ENCODE measurements around the gene OR5AC2.

The OR5AC2 gene

GRCh38 chr3:98086873-98087272, at the start of gene OR5AC2:
Gene OR5AC2 (plus strand): TSS chr3:98087173. CDS start chr3:98087173, 0 bp downstream.
- DNase-seq (ENCODE audit: low read depth in 3 of 3), result no peak

- DNase-seq (ENCODE audit: low read depth in 3 of 3), result no peak
These were observed 48.7 kb upstream of the OR5AC2 start for GRCh38 chr3:98038286-98038685.

- DNase-seq (ENCODE audit: low read depth in 3 of 3), result no peak
These were observed 48.1 kb upstream of the OR5AC2 start for GRCh38 chr3:98038876-98039275.

GRCh38 chr3:98039322-98040024, 47.5 kb upstream of the OR5AC2 start:
- DNase-seq (ENCODE audit: low read depth in 3 of 3), result peak; percentile 40 to 44 (median 44)

GRCh38 chr3:98041350-98041749, 45.6 kb upstream of the OR5AC2 start:
- DNase-seq (ENCODE audit: low read depth in 3 of 3), result no peak

GRCh38 chr3:98048586-98048985, 38.4 kb upstream of the OR5AC2 start:
- no peak for DNase-seq (ENCODE audit: low read depth in 3 of 3)

GRCh38 chr3:98049271-98049670, 37.7 kb upstream of the OR5AC2 start:
- no peak for DNase-seq (ENCODE audit: low read depth in 3 of 3)

- DNase-seq (ENCODE audit: low read depth in 3 of 3), result no peak
These were observed 30.9 kb upstream of the OR5AC2 start for GRCh38 chr3:98056035-98056434.

GRCh38 chr3:98057631-98058030, 29.3 kb upstream of the OR5AC2 start:
- no peak for DNase-seq (ENCODE audit: low read depth in 3 of 3)

- no peak for DNase-seq (ENCODE audit: low read depth in 3 of 3)
These were observed 28.6 kb upstream of the OR5AC2 start for GRCh38 chr3:98058244-98058960.

GRCh38 chr3:98068824-98069223, 18.1 kb upstream of the OR5AC2 start:
- no peak for DNase-seq (ENCODE audit: low read depth in 3 of 3)

- DNase-seq (ENCODE audit: low read depth in 3 of 3), result no peak
These were observed 16.1 kb upstream of the OR5AC2 start for GRCh38 chr3:98070840-98071239.

GRCh38 chr3:98073486-98073885, 13.5 kb upstream of the OR5AC2 start:
- no peak for DNase-seq (ENCODE audit: low read depth in 3 of 3)

GRCh38 chr3:98095882-98096281, 8.9 kb downstream of the OR5AC2 start:
- DNase-seq (ENCODE audit: low read depth in 3 of 3), result no peak

GRCh38 chr3:98099848-98100247, 12.9 kb downstream of the OR5AC2 start:
- DNase-seq (ENCODE audit: low read depth in 3 of 3), result no peak

GRCh38 chr3:98108162-98108561, 21.2 kb downstream of the OR5AC2 start:
- DNase-seq (ENCODE audit: low read depth in 3 of 3), result no peak

GRCh38 chr3:98109807-98110549, 23.0 kb downstream of the OR5AC2 start:
- DNase-seq (ENCODE audit: low read depth in 3 of 3), result no peak

- DNase-seq (ENCODE audit: low read depth in 3 of 3), result no peak
These were observed 23.6 kb downstream of the OR5AC2 start for GRCh38 chr3:98110550-98110908.

- no peak for DNase-seq (ENCODE audit: low read depth in 3 of 3)
These were observed 27.3 kb downstream of the OR5AC2 start for GRCh38 chr3:98114264-98114663.

GRCh38 chr3:98115717-98116116, 28.7 kb downstream of the OR5AC2 start:
- no peak for DNase-seq (ENCODE audit: low read depth in 3 of 3)

- DNase-seq (ENCODE audit: low read depth in 3 of 3), result no peak
These were observed 43.4 kb downstream of the OR5AC2 start, which contains the start of gene OR5H1 for GRCh38 chr3:98130421-98130820. Gene OR5H1 (plus strand): TSS chr3:98130721. CDS start chr3:98132698, 1,977 bp downstream.

GRCh38 chr3:98136631-98137030, 49.7 kb downstream of the OR5AC2 start:
- DNase-seq (ENCODE audit: low read depth in 3 of 3), result no peak
